HEK293 (cell line): ENCODE data around the gene BTBD2.

Experiments
- CTCF ChIP-seq: fragments of 450-650 bp; formaldehyde crosslinking; IDR thresholded peaks from 2 replicates; pipeline ENCODE4 v1.5.1; 2016; ENCODE audit warnings: missing biosample characterization, missing genetic modification characterization
- PRDM6 ChIP-seq: fragments of 450-650 bp; formaldehyde crosslinking; IDR thresholded peaks from 2 replicates; pipeline ENCODE4 v1.5.1; 2017; ENCODE audit warnings: missing biosample characterization, missing genetic modification characterization
- REST ChIP-seq: fragments of 450-650 bp; formaldehyde crosslinking; IDR thresholded peaks from 2 replicates; pipeline ENCODE4 v1.5.1; 2016; ENCODE audit warnings: missing biosample characterization, missing genetic modification characterization
- ZBTB21 ChIP-seq: fragments of 450-650 bp; formaldehyde crosslinking; IDR thresholded peaks from 2 replicates; pipeline ENCODE4 v1.5.1; 2017; ENCODE audit warnings: missing biosample characterization, missing genetic modification characterization
- ZNF596 ChIP-seq: fragments of 450-650 bp; IDR thresholded peaks from 2 replicates; pipeline ENCODE4 v1.5.0; 2018; ENCODE audit warnings: missing biosample characterization, mild to moderate bottlenecking, missing genetic modification characterization, moderate library complexity
- ZNF624 ChIP-seq: fragments of 450-650 bp; formaldehyde crosslinking; IDR thresholded peaks from 2 replicates; pipeline ENCODE4 v1.5.1; 2017; ENCODE audit warnings: missing biosample characterization, missing genetic modification characterization
- ZNF629 ChIP-seq: fragments of 450-650 bp; formaldehyde crosslinking; IDR thresholded peaks from 2 replicates; pipeline ENCODE4 v1.5.1; 2017; ENCODE audit warnings: missing biosample characterization, missing genetic modification characterization

GRCh38 chr19:1991018-1991913, 24.2 kb downstream of the BTBD2 start:
- TF ChIP-seq ZNF624 (tag by site-specific recombination) (no peak), CTCF (tag by site-specific recombination) (no peak), ZNF629 (tag by site-specific recombination) (no peak), ZBTB21 (no peak), PRDM6 (no peak), ZNF596 (tag by site-specific recombination) (no peak), REST (tag by site-specific recombination) (no peak)
